ENCODE measurements around the gene OAS1. TPM values are rescaled to one million over a fixed set of nuclear protein-coding genes. Genes with fewer than 3 reads are reported as not detected.

OAS1 gene
- total and polyA plus RNA-seq, 2 donors (not counting 3 experiments of a cell fraction or from before 2014, with no cell fraction given): 5.7 to 6.4 TPM

GRCh38 chr12:112942572-112942971 is 35.8 kb downstream of the OAS1 start:
- ChIA-PET POLR2A (no interaction called here), CTCF (interaction anchor here (0.6 kb wide), 1 partner anchor 40 kb away, joined by 3 read pairs; no protein-coding TSS in a partner anchor)
- no peaks in the 10 kb centered on the region for H3K9me3 ChIP-seq (replicated peaks; ENCODE audit: control insufficient read depth, insufficient read depth, low read length)
- H3K36me3 ChIP-seq (ENCODE audit: control insufficient read depth in 2 of 2, extremely low read depth in 1 of 2, insufficient read depth in 2 of 2, low read length in 2 of 2): no peaks in the 10 kb centered on the region
- no peaks in the 10 kb centered on the region for H3K9me1 ChIP-seq (replicated peaks; ENCODE audit: control insufficient read depth, extremely low read depth, insufficient read depth, low read length)
- no peak overlapping the region for H3K27ac ChIP-seq (ENCODE audit: insufficient read depth, low read depth, low read length)
- dilution Hi-C loops (cut with MboI; ENCODE audit: extremely low pct_ligation_motif_present, low sequenced_read_pairs): no loop called here
- H4K20me1 ChIP-seq (replicated peaks; ENCODE audit: control insufficient read depth, extremely low read depth, insufficient read depth, low read length): no peaks in the 10 kb centered on the region
- TF ChIP-seq JUN (IDR thresholded peaks at IDR 0.05; ENCODE audit: borderline replicate concordance, insufficient read depth, insufficient read length, low read depth): no peak
- no peak for TF ChIP-seq GATA2 (IDR thresholded peaks at IDR 0.05; ENCODE audit: insufficient read depth, insufficient read length, low read depth, low read length)
- no peak for TF ChIP-seq POLR2AphosphoS5 (IDR thresholded peaks at IDR 0.05; ENCODE audit: insufficient read depth, low read depth, low read length)
- no peak for TF ChIP-seq CTCF (IDR thresholded peaks at IDR 0.05; ENCODE audit: extremely low read depth in 1 of 2, insufficient read depth in 1 of 2, low read depth in 1 of 2, low read length in 2 of 2)
- TF ChIP-seq MAX (IDR thresholded peaks at IDR 0.05; ENCODE audit: insufficient read depth, insufficient read length): no peak
- TF ChIP-seq MYC (IDR thresholded peaks at IDR 0.05; ENCODE audit: low read depth, low read length): no peak
- no peak for TF ChIP-seq POLR2A (IDR thresholded peaks at IDR 0.05; ENCODE audit: low read depth, low read length)
- no peak for TF ChIP-seq EZH2 (IDR thresholded peaks at IDR 0.05; ENCODE audit: borderline replicate concordance, low read depth, low read length, severe bottlenecking)
- no peak for TF ChIP-seq FOS (IDR thresholded peaks at IDR 0.05; ENCODE audit: borderline replicate concordance, insufficient read depth, low read length)
- no peak for DNase-seq (ENCODE audit: low read depth, low spot score)
- H3K9ac ChIP-seq (replicated peaks; ENCODE audit: extremely low read depth, insufficient read depth, low read length): no peak overlapping the region
- H3K4me3 ChIP-seq (replicated peaks in 1 of 3; ENCODE audit: insufficient read depth in 1 of 3, low read depth in 1 of 3, low read length in 3 of 3): no peak overlapping the region
- FAIRE-seq: no peak
- intact Hi-C loops (cut with micrococcal nuclease): no loop called here
- no peak overlapping the region for H2AFZ ChIP-seq (ENCODE audit: low read depth, low read length)
- no peak overlapping the region for H3K4me2 ChIP-seq (ENCODE audit: insufficient read depth, low read length)
- no peaks in the 10 kb centered on the region for H3K27me3 ChIP-seq (ENCODE audit: control insufficient read depth in 2 of 2, insufficient read depth in 2 of 2, low read length in 2 of 2)
- H3K79me2 ChIP-seq (ENCODE audit: control insufficient read depth, insufficient read depth, low read length): no peaks in the 10 kb centered on the region
- BruUV-seq (replicated peaks): no TSS peak
- H3K4me1 ChIP-seq (ENCODE audit: control insufficient read depth, extremely low read depth, insufficient read depth, low read length): peaks cover 5% of the 10 kb centered on the region

Data from endothelial cell of umbilical vein (primary cell).